H1 (cell line): ENCODE data around the gene CLCA1. TPM values are rescaled to one million over a fixed set of nuclear protein-coding genes. Genes with fewer than 3 reads are reported as not detected.

Experiments used
- CTCF ChIA-PET: fragments of 300-600 bp; sonication (Branson Sonifier 250); formaldehyde crosslinking; loops from one replicate; lab custom pipeline; 2021; ENCODE audit not compliant: partially characterized antibody; lab: Charles Lee
- POLR2A ChIA-PET: fragments of 300-600 bp; sonication (Branson Sonifier 250); formaldehyde crosslinking; loops from one replicate; lab custom pipeline; 2021; ENCODE audit warnings: inconsistent platforms; ENCODE audit not compliant: partially characterized antibody; lab: Charles Lee
- DNase-seq, 2 experiments: peaks; one replicate each; pipeline versions ENCODE4 v3.0.0 to v3.0.0-alpha.2; 2010 to 2022; ENCODE audit warnings: low spot score in 2 of 2, low read depth in 1 of 2, mixed read lengths in 1 of 2
- FAIRE-seq: peaks from 2 replicates; lab custom pipeline; 2011; peaks lifted over from hg19 to GRCh38; lab: Jason Lieb, UNC
- H2AFZ ChIP-seq: 2 replicates; pipeline ENCODE4 v1.8.1; 2012; ENCODE audit warnings: low read length, inconsistent platforms
- H2AK5ac ChIP-seq: 2 replicates; pipeline ENCODE4 v1.6.1; 2013; ENCODE audit warnings: low read depth, low read length
- H2BK120ac ChIP-seq: replicated peaks from 2 replicates; pipeline ENCODE3; 2013; ENCODE audit warnings: low read depth, low read length, inconsistent platforms
- H2BK12ac ChIP-seq: 2 replicates; pipeline ENCODE4 v1.6.1; 2013; ENCODE audit warnings: low read depth, low read length
- H2BK15ac ChIP-seq: 2 replicates; pipeline ENCODE4 v1.6.1; 2013; ENCODE audit warnings: low read length
- H2BK20ac ChIP-seq: 2 replicates; pipeline ENCODE4 v1.6.1; 2013; ENCODE audit warnings: low read length
- H2BK5ac ChIP-seq: 2 replicates; pipeline ENCODE4 v1.6.1; 2013; ENCODE audit warnings: low read depth, low read length
- H3K14ac ChIP-seq: 2 replicates; pipeline ENCODE4 v1.6.1; 2013; ENCODE audit warnings: inconsistent platforms; ENCODE audit not compliant: insufficient read length
- H3K18ac ChIP-seq: 2 replicates; pipeline ENCODE4 v1.6.1; 2013; ENCODE audit warnings: low read length; ENCODE audit errors: extremely low read depth
- H3K23ac ChIP-seq: 2 replicates; pipeline ENCODE4 v1.6.1; 2013; ENCODE audit warnings: inconsistent platforms; ENCODE audit not compliant: insufficient read length
- H3K23me2 ChIP-seq: 2 replicates; pipeline ENCODE4 v1.6.1; 2013; ENCODE audit warnings: low read depth, low read length
- H3K27ac ChIP-seq: 2 replicates; pipeline ENCODE4 v1.6.1; 2011; ENCODE audit warnings: low read depth, low read length, inconsistent platforms
- H3K27me3 ChIP-seq, 4 experiments: replicated peaks in 1 of 4; 1 replicate in 1 of 4; 2 replicates in 3 of 4; pipeline versions ENCODE4 v1.6.1 to v1.8.1; 2011 to 2013; ENCODE audit warnings: low read length in 3 of 4, mild to moderate bottlenecking in 3 of 4, inconsistent platforms in 2 of 4, mixed read lengths in 2 of 4, moderate library complexity in 1 of 4; ENCODE audit not compliant: control insufficient read depth in 3 of 4, insufficient read depth in 3 of 4; ENCODE audit errors: extremely low read depth in 1 of 4
- H3K36me3 ChIP-seq, 4 experiments: 2 replicates each; pipeline versions ENCODE4 v1.6.1 to v1.8.1; 2011 to 2013; ENCODE audit warnings: mild to moderate bottlenecking in 4 of 4, low read length in 3 of 4, moderate library complexity in 2 of 4, control low read depth in 1 of 4, inconsistent platforms in 1 of 4; ENCODE audit not compliant: insufficient read depth in 4 of 4, control insufficient read depth in 2 of 4
- H3K4ac ChIP-seq: replicated peaks from 2 replicates; pipeline ENCODE3; 2013; ENCODE audit warnings: low read length, low read depth, mixed read lengths, inconsistent platforms; ENCODE audit not compliant: insufficient read length
- H3K4me1 ChIP-seq, 4 experiments: replicated peaks in 1 of 4; 1 replicate in 1 of 4; 2 replicates in 3 of 4; pipeline versions ENCODE4 v1.6.1 to v1.8.1; 2011 to 2013; ENCODE audit warnings: low read length in 3 of 4, inconsistent platforms in 2 of 4, mixed read lengths in 1 of 4; ENCODE audit not compliant: insufficient read depth in 4 of 4, control insufficient read depth in 3 of 4
- H3K4me2 ChIP-seq, 2 experiments: 2 replicates each; pipeline versions ENCODE4 v1.6.1 to v1.8.1; 2011 to 2013; ENCODE audit warnings: low read depth in 2 of 2, low read length in 2 of 2, control low read depth in 1 of 2, inconsistent platforms in 1 of 2, mild to moderate bottlenecking in 1 of 2; ENCODE audit not compliant: insufficient read depth in 1 of 2
- H3K4me3 ChIP-seq, 4 experiments: fragments of 200-600, 300-600 bp in 1 of 4; sonication (generic), shearing (Covaris generic), sonication (Bioruptor Twin) in 1 of 4; 2 replicates each; pipeline versions ENCODE4 v1.5.1 to v1.8.1; 2011 to 2016; ENCODE audit warnings: low read length in 4 of 4, low read depth in 3 of 4, control low read depth in 2 of 4, inconsistent platforms in 2 of 4, mild to moderate bottlenecking in 2 of 4, mixed read lengths in 1 of 4, moderate library complexity in 1 of 4; ENCODE audit not compliant: insufficient read depth in 2 of 4; ENCODE audit errors: extremely low read depth in 1 of 4
- H3K56ac ChIP-seq: replicated peaks from 2 replicates; pipeline ENCODE3; 2013; ENCODE audit warnings: low read depth, mild to moderate bottlenecking, mixed read lengths, low read length, inconsistent platforms; ENCODE audit not compliant: insufficient read length
- H3K79me1 ChIP-seq: 2 replicates; pipeline ENCODE4 v1.6.1; 2013; ENCODE audit warnings: low read depth, low read length, control low read depth
- H3K79me2 ChIP-seq, 2 experiments: 2 replicates each; pipeline versions ENCODE4 v1.6.1 to v1.8.1; 2012 to 2013; ENCODE audit warnings: low read length in 2 of 2, mild to moderate bottlenecking in 2 of 2, inconsistent platforms in 1 of 2; ENCODE audit not compliant: insufficient read depth in 2 of 2, control insufficient read depth in 1 of 2
- H3K9ac ChIP-seq, 4 experiments: replicated peaks in 1 of 4; 1 replicate in 1 of 4; 2 replicates in 3 of 4; pipeline versions ENCODE4 v1.6.1 to v1.8.1; 2011 to 2013; ENCODE audit warnings: low read depth in 3 of 4, low read length in 3 of 4, control low read depth in 2 of 4, mild to moderate bottlenecking in 2 of 4, moderate library complexity in 2 of 4, inconsistent platforms in 1 of 4; ENCODE audit errors: extremely low read depth in 1 of 4
- H3K9me3 ChIP-seq, 2 experiments: 2 replicates each; pipeline versions ENCODE4 v1.6.1 to v1.8.1; 2012 to 2013; ENCODE audit warnings: mild to moderate bottlenecking in 2 of 2, moderate library complexity in 2 of 2, control low read depth in 1 of 2, inconsistent platforms in 1 of 2, low read depth in 1 of 2, low read length in 1 of 2, mixed read lengths in 1 of 2; ENCODE audit not compliant: insufficient read depth in 2 of 2
- H4K20me1 ChIP-seq, 2 experiments: replicated peaks in 1 of 2; 2 replicates each; pipeline versions ENCODE3 to v1.8.1; 2011 to 2013; ENCODE audit warnings: inconsistent platforms in 2 of 2, low read length in 2 of 2, mild to moderate bottlenecking in 1 of 2; ENCODE audit not compliant: insufficient read depth in 2 of 2, control insufficient read depth in 1 of 2
- H4K5ac ChIP-seq: 2 replicates; pipeline ENCODE4 v1.6.1; 2013; ENCODE audit warnings: low read length, low read depth, mixed read lengths, inconsistent platforms; ENCODE audit not compliant: insufficient read length
- H4K8ac ChIP-seq: 2 replicates; pipeline ENCODE4 v1.8.0; 2013; ENCODE audit warnings: mild to moderate bottlenecking, moderate library complexity, low read length, inconsistent platforms; ENCODE audit not compliant: insufficient read depth; ENCODE audit errors: extremely low read depth
- H4K91ac ChIP-seq: replicated peaks from 2 replicates; pipeline ENCODE3; 2013; ENCODE audit warnings: low read length, mixed read lengths, inconsistent platforms; ENCODE audit not compliant: insufficient read length
- CHD1 ChIP-seq: IDR thresholded peaks from 2 replicates; pipeline ENCODE4 v1.6.1; 2012; ENCODE audit warnings: low read depth, low read length, improper control_type of control experiment
- EP300 ChIP-seq, 2 experiments: IDR thresholded peaks; 1 replicate in 1 of 2; 2 replicates in 1 of 2; pipeline ENCODE4 v1.6.1; 2011 to 2012; ENCODE audit warnings: low read depth in 2 of 2, low read length in 2 of 2, mild to moderate bottlenecking in 2 of 2, borderline replicate concordance in 1 of 2, inconsistent platforms in 1 of 2, moderate library complexity in 1 of 2
- JUN ChIP-seq: IDR thresholded peaks from 2 replicates; pipeline ENCODE4 v1.6.1; 2011; ENCODE audit warnings: low read depth, mild to moderate bottlenecking, improper control_type of control experiment, low read length
- KDM4A ChIP-seq: IDR thresholded peaks from one replicate; pipeline ENCODE4 v1.7.1; 2012; ENCODE audit warnings: low read depth, mild to moderate bottlenecking, moderate library complexity, low read length, inconsistent platforms; ENCODE audit not compliant: severe bottlenecking
- POLR2A ChIP-seq, 2 experiments: IDR thresholded peaks; 1 replicate in 1 of 2; 2 replicates in 1 of 2; pipeline ENCODE4 v1.6.1; 2011; ENCODE audit warnings: low read depth in 2 of 2, low read length in 2 of 2, mild to moderate bottlenecking in 2 of 2; ENCODE audit errors: control extremely low read depth in 1 of 2
- POU5F1 ChIP-seq: IDR thresholded peaks from 2 replicates; pipeline ENCODE4 v1.6.1; 2011; ENCODE audit warnings: low read depth, mild to moderate bottlenecking, low read length, moderate library complexity
- SAP30 ChIP-seq: fragments of 300-600 bp; sonication (generic); IDR thresholded peaks from 2 replicates; pipeline ENCODE4 v1.7.1; 2012; ENCODE audit warnings: low read length, moderate library complexity, mild to moderate bottlenecking, inconsistent platforms; ENCODE audit not compliant: insufficient read depth, insufficient replicate concordance
- SIN3A ChIP-seq, 2 experiments: IDR thresholded peaks in 1 of 2; conservative IDR thresholded peaks in 1 of 2; 2 replicates each; pipeline ENCODE4 v1.6.1; 2011 to 2012; ENCODE audit warnings: low read length in 2 of 2, improper control_type of control experiment in 1 of 2, low read depth in 1 of 2, mild to moderate bottlenecking in 1 of 2
- SP1 ChIP-seq: IDR thresholded peaks from 2 replicates; pipeline ENCODE4 v1.6.1; 2011; ENCODE audit warnings: low read depth, low read length
- TCF12 ChIP-seq: IDR thresholded peaks from 2 replicates; pipeline ENCODE4 v1.6.1; 2011; ENCODE audit warnings: low read depth, mild to moderate bottlenecking, low read length
- YY1 ChIP-seq: IDR thresholded peaks from 2 replicates; pipeline ENCODE4 v1.6.1; 2011; ENCODE audit warnings: low read depth, mild to moderate bottlenecking, low read length
- ZNF274 ChIP-seq: IDR thresholded peaks from 2 replicates; pipeline ENCODE4 v1.7.0; 2012; ENCODE audit warnings: low read length, borderline replicate concordance; ENCODE audit errors: extremely low read depth
- WGBS, 2 experiments: shearing (Covaris generic) in 1 of 2; methylation state at CpG; one replicate each; pipeline versions ENCODE4 v1.1.6 to v1.1.7; 2013 to 2015; ENCODE audit warnings: low lambda C conversion rate in 2 of 2, mixed read lengths in 2 of 2, inconsistent platforms in 1 of 2, low coverage in 1 of 2, missing lambda C conversion rate in 1 of 2; ENCODE audit not compliant: insufficient replicate concordance in 2 of 2, insufficient coverage in 1 of 2, insufficient read length in 1 of 2; ENCODE audit errors: extremely low coverage in 1 of 2, missing lambda C conversion rate in 1 of 2; 5-methylcytosine and 5-hydroxymethylcytosine counted together
- polyA plus RNA-seq, 7 experiments: library from polyadenylated mRNA; depleted of rRNA in 3 of 7; stranded (reverse) in 5 of 7; unstranded in 2 of 7; fragments of >200 nt in 5 of 7; fragments of 200-250 nt in 2 of 7; gene quantifications; 1 replicate in 5 of 7; 2 replicates in 1 of 7; 4 replicates in 1 of 7; pipeline versions ENCODE4 v1.2.1 to v1.2.3, GENCODE V29; 2011 to 2013; ENCODE audit warnings: missing spikeins in 2 of 7, mixed read lengths in 2 of 7
- total RNA-seq: library from RNA; stranded (reverse); fragmentation: NEBNext Ultra II Directional; extraction: Animal tissue kit (Norgen Biotek cat#: 25700); gene quantifications from 2 replicates; pipeline ENCODE4 v1.2.1, GENCODE V29; 2021
- TF ChIP-seq, protein P1 (sequence below): IDR thresholded peaks from 2 replicates; pipeline ENCODE4 v1.6.1; 2012; ENCODE audit warnings: inconsistent platforms

Gene CLCA1
- total and polyA plus RNA-seq, 2 of the 8 experiments (the other 6 are each of a cell fraction or from before 2014, with no cell fraction given) = not detected

DNA sequence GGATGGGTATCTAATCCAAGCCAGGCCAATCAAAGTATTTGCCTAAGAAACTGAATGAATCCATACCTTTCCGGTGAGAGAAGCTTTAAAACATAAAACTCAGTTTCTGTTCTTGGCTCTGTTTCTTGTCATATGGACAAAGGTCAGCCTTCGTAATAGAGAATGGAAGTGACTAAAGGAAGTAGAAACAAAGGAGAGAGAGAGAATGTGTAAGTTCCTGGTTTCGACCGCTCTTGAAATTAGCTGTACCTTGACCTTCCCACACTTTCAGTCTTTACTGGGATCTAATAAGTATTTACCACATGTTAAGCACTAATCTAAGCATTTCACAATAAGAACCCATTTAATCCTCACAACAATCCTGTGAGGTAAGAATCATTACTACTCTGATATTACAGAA lies 58.6 kb downstream of the CLCA1 start:
- H2BK12ac ChIP-seq = no peak overlapping the region
- no peak overlapping the region for H3K4ac ChIP-seq
- DNase-seq = no peak
- H2BK120ac ChIP-seq = no peak overlapping the region
- no peaks in the 10 kb centered on the region for H4K20me1 ChIP-seq
- ChIA-PET POLR2A (no interaction called here), CTCF (interaction anchor here (0.7 kb wide), 1 partner anchor 12 kb away, joined by 3 read pairs; no protein-coding TSS in a partner anchor)
- no peak overlapping the region for H3K18ac ChIP-seq
- no peaks in the 10 kb centered on the region for H3K27me3 ChIP-seq
- no peak overlapping the region for H2AFZ ChIP-seq
- no peaks in the 10 kb centered on the region for H3K79me1 ChIP-seq
- H2BK15ac ChIP-seq = no peak overlapping the region
- H3K14ac ChIP-seq = no peak overlapping the region
- no peak overlapping the region for H3K4me2 ChIP-seq
- H3K56ac ChIP-seq = no peak overlapping the region
- no peak overlapping the region for H4K5ac ChIP-seq
- 97% methylated on average over 4 of the region's 4 CpGs; no CpG with 5 or more reads in 1 of the 2 experiments for WGBS, 2 experiments
- H3K23ac ChIP-seq = no peak overlapping the region
- H3K9me3 ChIP-seq = peaks cover 4 to 8% of the 10 kb centered on the region in 2 experiments; a peak in 2 of 4 replicates
- no peak for FAIRE-seq
- no peak overlapping the region for H4K91ac ChIP-seq
- H4K8ac ChIP-seq = no peak overlapping the region
- TF ChIP-seq TCF12 (no peak), POU5F1 (no peak), SAP30 (no peak), ZNF274 (no peak), SIN3A (conservative IDR thresholded peaks at IDR 0.05 in 1 of 2, IDR thresholded peaks at IDR 0.05 in 1 of 2; ENCODE audit: low read depth in 1 of 2, low read length in 2 of 2) (no peak), POLR2A (IDR thresholded peaks at IDR 0.05; ENCODE audit: control extremely low read depth in 1 of 2, low read depth in 2 of 2, low read length in 2 of 2) (no peak), KDM4A (no peak), EP300 (IDR thresholded peaks at IDR 0.05; ENCODE audit: borderline replicate concordance in 1 of 2, low read depth in 2 of 2, low read length in 2 of 2) (no peak), YY1 (no peak), CHD1 (no peak), JUN (no peak), SP1 (no peak)
- TF ChIP-seq, protein P1, sequence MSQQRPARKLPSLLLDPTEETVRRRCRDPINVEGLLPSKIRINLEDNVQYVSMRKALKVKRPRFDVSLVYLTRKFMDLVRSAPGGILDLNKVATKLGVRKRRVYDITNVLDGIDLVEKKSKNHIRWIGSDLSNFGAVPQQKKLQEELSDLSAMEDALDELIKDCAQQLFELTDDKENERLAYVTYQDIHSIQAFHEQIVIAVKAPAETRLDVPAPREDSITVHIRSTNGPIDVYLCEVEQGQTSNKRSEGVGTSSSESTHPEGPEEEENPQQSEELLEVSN = no peak
- TF ChIP-seq, all 59 proteins: peak for 0
- Histone ChIP-seq H2AK5ac (no peak overlapping the region), H3K79me2 (no peaks in the 10 kb centered on the region), H3K36me3 (peaks cover 0 to 6% (median 0%) of the 10 kb centered on the region in 4 experiments; a peak in 1 of 8 replicates), H3K9ac (no peak overlapping the region), H2BK5ac (no peak overlapping the region), H3K4me1 (no peaks in the 10 kb centered on the region), H2BK20ac (no peak overlapping the region), H3K4me3 (no peak overlapping the region), H3K23me2 (no peaks in the 10 kb centered on the region), H3K27ac (no peak overlapping the region)
